CD4-positive, alpha-beta T cell treated with Interleukin-6 for 4 hours (primary cell): ENCODE measurements around the gene EVPLL.
"Not testable (repeated sequence)": the region's sequence is repeated elsewhere in the genome, so short reads cannot be mapped to it uniquely, and the experiment has no call there.

Source experiments
- DNase-seq: peaks from one replicate; pipeline ENCODE4 v3.0.0-alpha.2; 2020; ENCODE audit warnings: mixed read lengths

The EVPLL gene

GRCh38 chr17:18379246-18380146 is 1.9 kb downstream of the EVPLL start:
- DNase-seq: no peak

GRCh38 chr17:18380471-18381157 is 3.0 kb downstream of the EVPLL start:
- no peak for DNase-seq

DNA sequence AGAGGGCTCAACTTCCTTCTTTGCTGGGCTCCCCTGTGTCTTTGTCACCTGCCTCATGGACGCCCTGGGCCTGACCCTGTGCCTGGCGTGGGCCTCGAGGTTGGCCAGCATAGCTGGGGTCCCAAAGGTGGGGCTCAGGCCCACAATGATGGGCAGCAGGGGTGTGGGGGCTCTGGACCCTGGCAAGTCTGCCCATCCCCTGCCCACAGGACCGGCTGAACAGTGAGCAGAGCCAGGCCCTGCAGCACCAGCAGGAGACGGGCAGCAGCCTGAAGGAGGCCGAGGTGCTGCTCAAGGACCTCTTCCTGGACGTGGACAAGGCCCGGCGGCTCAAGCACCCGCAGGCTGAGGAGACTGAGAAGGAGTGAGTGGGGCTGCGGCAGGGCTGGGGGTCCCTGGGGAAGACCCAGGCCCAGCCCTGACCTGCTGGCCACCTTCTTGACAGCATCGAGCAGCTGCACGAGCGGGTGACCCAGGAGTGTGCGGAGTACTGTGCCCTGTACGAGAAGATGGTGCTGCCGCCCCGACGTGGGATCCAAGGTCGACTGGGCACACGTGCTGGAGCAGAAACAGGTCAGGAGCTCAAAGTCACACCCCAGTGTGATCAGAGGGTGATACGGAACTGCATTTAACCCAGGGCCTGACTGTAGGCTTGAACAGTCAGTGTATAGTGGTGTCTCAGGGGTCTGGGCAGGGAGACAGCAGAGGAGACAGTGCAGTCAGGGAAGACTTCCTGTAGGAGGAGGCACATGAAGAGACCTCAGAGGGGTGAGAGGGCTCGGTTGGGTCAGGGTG is 3.8 kb downstream of the EVPLL start:
- DNase-seq: no peak

DNA sequence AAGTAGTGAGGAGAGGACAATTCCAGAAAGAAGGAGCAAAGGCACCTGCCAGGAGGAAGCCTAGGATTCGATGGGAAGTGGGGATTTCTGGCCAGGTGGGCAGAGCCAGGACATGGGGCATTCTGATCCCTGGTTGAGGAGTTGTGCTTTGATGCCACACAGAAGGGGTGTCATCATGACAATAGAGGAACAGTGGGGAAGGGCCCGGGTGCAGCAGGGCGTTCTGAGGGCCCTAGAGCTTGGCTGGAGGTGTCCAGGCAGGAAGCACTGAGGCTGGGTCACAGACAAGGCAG is 4.3 kb downstream of the EVPLL start:
- DNase-seq: no peak

DNA sequence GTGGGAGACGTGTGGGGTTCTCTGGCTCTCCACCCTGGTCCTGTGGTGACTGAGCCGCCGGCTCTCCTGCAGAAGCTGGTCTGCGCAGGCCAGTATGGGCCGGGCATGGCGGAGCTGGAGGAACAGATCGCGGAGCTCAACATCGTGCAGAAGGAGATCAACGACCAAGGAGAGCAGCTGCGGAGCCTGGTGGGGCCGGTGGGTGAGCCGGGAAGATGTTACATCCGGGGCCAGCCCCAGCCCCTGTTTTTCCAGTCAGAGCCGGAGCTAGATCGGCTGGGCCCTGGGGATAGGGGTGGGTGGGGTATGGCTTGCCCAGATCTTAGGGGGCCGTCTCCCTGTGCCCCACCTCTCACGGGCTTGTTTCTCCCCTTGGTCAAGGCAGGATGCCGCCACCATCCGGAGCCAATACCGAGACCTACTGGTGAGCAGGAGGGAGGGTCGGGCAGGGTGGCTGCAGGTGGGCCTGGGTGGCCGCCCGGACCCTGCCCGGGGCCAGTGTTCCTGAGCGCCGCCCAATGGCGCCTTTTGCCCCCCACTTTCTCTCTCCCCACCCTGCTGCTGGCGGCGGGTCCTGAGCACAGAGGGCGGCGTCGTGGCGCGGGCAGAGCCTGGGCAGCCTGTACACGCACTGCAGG is 5.0 kb downstream of the EVPLL start:
- no peak for DNase-seq

GRCh38 chr17:18383079-18383481 is 5.5 kb downstream of the EVPLL start:
- peak; percentile 43 for DNase-seq

DNA sequence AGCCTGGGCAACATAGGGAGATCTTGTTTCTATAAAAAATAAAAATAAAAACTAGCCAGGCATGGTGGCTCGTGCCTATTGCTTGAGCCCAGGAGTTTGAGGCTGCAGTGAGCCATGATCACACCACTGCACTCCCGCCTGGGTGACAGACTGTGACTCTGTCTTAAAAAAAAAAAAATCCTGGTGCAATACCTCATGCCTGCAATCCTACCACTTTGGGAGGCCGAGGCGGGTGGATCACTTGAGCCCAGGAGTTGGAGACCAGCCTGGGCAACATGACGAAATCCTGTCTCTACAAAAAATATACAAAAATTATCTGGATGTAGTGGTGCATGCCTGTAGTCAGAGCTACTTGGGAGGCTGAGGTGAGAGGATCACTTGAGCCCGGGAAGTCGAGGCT is 6.7 kb downstream of the EVPLL start:
- not testable (repeated sequence) for DNase-seq

DNA sequence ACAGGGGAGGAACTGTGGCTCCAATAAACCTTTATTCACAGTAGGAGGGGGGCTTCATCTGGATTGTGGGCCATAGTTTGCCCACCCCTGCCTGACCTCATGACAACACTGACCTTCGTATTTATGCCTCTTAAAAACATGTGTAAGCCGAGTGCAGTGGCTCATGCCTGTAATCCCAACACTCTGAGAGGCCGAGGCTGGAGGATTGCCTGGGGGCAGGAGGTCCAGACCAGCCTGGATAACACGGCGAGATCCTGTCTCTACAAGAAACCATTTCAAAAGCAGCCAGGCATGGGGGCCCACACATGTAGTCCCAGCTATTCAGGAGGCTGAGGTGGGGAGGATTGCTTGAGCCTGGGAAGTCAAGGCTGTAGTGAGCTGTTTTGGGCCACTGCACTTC is 10.0 kb downstream of the EVPLL start:
- not testable (repeated sequence) for DNase-seq

- not testable (repeated sequence) for DNase-seq
Measured at GRCh38 chr17:18388266-18388665, 10.7 kb downstream of the EVPLL start.

DNA sequence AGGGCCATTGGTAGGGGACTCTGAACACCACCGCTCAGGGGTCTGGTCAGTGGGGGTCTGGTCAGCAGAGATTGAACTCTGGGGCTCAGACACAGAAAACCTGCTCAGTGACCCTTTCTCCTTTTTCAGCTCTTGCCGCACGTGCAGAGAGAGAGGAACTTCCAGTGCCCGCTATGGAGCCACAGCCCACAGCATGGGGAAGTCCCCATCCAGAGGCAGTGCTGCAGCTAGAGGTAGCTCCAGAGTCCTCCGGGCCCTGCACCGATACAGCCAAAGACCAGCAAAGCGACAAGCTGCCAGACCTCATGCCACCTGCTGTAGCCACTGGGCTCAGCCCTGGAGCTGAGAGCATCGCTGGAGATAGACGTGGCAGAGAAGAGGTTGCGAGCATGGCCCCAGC is 11.2 kb downstream of the EVPLL start:
- DNase-seq: not testable (repeated sequence)

GRCh38 chr17:18401872-18402590 is 24.5 kb downstream of the EVPLL start:
- not testable (repeated sequence) for DNase-seq

DNA sequence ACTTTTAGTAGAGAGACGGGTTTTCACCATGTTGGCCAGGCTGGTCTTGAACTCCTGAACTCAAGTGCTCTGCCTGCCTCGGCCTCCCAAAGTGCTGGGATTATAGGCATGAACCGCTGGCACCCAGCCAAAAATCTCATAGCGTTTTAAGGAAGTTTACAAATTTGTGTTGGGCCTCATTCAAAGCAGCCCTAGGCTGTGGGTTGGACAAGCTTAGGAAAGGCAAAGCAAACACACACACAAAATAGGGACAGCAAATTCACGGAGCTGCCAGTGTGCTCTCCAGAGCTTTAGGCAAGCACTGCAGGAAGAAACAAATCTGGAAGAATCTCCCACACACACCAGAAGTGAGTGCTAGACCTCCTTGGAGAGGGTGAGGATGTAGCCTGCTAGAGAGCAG is 25.6 kb downstream of the EVPLL start:
- DNase-seq: not testable (repeated sequence)

DNA sequence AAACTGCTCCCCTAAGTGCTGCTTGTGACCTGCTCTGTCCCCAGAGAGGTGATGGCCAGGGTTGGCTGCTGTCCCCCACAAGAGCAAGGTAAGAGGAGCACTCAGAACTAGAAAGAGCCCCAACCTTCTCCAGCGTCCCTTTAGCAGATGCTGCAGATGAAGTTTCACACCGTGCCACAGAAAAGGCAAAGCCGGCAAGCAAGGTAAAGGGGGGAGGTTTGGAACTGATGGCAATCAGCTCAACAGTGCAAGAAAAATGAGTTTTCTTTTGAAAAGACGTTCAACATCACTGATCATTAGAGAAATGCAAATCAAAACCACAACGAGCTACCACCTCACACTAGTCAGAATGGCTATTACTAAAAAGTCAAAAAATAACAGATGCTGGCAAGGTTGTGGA is 26.0 kb downstream of the EVPLL start:
- not testable (repeated sequence) for DNase-seq

GRCh38 chr17:18408906-18409305 is 31.3 kb downstream of the EVPLL start:
- not testable (repeated sequence) for DNase-seq

DNA sequence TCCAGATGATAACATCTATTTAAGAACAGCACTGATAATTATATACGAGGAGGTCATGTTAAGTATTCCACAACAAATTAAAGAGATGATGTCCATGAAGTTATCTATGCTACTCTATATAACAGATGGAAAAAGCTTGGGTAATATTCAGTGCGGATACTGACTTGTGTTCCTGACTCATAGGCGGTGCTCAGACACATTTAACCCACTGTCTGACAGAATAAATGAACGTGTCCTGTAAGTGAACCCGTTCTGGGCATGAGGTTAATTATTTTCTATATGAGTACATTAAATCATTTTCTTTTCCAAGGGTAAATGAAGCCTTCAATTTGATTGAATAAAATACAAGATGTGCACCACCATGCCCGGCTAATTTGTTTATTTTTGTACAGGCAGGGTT is 31.7 kb downstream of the EVPLL start:
- DNase-seq: not testable (repeated sequence)

- DNase-seq: not testable (repeated sequence)
Measured at GRCh38 chr17:18410736-18411135, 33.2 kb downstream of the EVPLL start.

DNA sequence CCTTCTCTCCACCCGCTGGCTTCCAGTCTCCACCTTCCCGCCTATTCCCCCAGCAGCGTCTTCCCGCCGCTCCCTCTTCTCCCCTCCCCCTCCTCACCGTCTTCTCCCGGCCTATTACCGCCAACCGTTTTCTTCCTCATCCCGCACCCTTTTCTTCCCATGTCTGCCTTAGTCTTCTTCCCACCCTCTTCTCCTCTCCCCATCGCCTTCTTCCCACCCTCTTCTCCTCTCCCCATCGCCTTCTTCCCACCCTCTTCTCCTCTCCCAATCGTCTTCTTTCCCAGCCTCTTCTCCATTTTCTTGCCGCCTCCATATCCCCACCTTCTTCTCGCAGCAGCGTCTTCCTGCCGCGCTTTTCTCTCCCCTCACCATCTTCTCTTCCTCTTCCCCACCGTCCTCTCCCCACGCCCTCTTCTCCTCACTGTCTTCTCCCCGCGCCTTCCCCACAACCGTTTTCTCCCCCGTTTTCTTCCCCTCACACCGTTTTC is 33.8 kb downstream of the EVPLL start:
- DNase-seq: peak; percentile 18

- DNase-seq: not testable (repeated sequence)
Measured at GRCh38 chr17:18412001-18412538, 34.5 kb downstream of the EVPLL start.

- not testable (repeated sequence) for DNase-seq
Measured at GRCh38 chr17:18421521-18421920, 43.9 kb downstream of the EVPLL start.

GRCh38 chr17:18422464-18422863 is 44.9 kb downstream of the EVPLL start:
- not testable (repeated sequence) for DNase-seq

DNA sequence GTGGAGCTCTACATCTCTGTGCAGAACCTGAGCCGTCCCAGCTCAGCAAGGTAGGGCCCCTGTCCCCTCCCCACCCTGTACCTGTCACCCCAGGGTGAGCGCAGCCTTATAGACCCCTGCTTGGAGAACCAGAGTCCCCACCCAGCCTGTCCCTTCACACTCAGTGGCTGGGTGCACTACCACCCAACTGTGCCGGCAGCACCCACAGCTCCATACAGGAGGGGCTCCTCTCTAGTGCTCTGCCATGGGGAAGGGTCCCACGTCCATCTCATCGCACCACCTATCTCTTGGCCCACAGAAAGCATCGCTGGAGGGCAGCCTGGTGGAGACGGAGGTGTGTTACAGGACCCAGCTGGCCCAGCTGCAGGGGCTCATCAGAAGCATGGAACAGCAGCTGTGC is 45.4 kb downstream of the EVPLL start:
- DNase-seq: not testable (repeated sequence)

GRCh38 chr17:18425593-18425992 is 48.0 kb downstream of the EVPLL start:
- not testable (repeated sequence) for DNase-seq
